ENCODE measurements around the gene TBC1D17. TPM values are rescaled to one million over a fixed set of nuclear protein-coding genes. Genes with fewer than 3 reads are reported as not detected.

TBC1D17 gene
- total and polyA plus RNA-seq, 2 of the 13 experiments (the other 11 are each of a cell fraction or from before 2014, with no cell fraction given) = 9.7 to 16.9 TPM

DNA sequence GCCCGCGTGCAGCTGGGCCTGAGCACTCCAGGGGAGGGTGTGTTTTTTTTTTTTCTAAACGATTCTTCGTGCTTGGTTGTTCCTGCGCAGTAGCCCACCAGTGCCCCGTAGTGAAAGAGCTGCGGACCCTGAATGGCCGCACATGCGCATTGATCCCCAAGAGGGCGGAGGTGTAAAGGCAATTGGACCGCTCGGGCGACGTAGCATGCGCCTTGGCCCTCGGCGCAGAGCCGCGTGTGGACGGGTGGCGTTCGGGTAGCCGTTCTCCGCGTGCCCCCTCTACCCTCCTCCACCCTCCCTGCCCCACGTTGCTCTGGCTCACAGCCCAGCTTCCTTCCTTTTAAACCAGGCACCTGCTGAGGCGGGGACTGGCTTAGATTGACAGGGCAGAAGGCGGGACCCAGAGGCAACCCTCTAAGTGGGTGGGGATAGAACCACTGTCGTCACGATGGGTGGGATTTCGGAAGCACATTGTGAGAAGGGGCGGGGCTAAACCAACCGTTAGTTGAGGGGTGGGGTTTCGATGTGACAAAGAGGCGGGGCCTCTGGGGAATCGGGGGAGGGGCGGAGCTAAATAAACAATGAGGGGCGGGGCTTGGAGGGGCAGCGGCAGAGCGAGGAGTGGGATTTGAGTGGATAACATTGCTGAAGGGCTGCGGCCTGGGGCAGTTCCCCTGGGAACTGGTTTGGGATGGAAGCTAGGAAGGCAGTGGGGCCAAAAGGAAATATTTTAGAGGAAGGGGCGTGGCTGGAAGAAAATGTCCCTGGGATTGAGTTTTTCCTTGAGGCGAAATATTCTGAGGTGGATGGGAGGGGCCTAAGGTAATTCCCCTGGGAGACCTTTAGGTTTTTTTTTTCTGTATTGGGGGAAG lies 52.3 kb downstream of the TBC1D17 start:
- ChIA-PET CTCF (ENCODE audit: low intra/inter-chr PET ratio, low total read pairs) (no interaction called here), POLR2A (interaction anchor here (0.7 to 3.5 kb wide), 17 partner anchors 9 to 253 kb away, joined by 3 to 22 read pairs (median 5); partner anchors contain the start of genes AKT1S1, AP2A1, PRMT1 and PTOV1)
- Histone ChIP-seq H3K27ac (ENCODE audit: extremely low read length, insufficient read depth, low read length) (peak overlapping the region; percentile 94), H3K4me1 (ENCODE audit: insufficient read depth, low read length) (peaks cover 27% of the 10 kb centered on the region), H2AFZ (ENCODE audit: low read length) (no peak overlapping the region), H3K27me3 (ENCODE audit: control insufficient read depth in 1 of 2, insufficient read depth in 2 of 2, low read length in 2 of 2) (no peaks in the 10 kb centered on the region; a peak in 1 of 5 replicates), H3K4me3 (replicated peaks in 1 of 3; ENCODE audit: insufficient read depth in 1 of 3, low read depth in 2 of 3, low read length in 3 of 3) (peak overlapping the region; percentile 71 to 95 (median 89)), H3K9ac (ENCODE audit: insufficient read depth, low read depth, low read length) (peak overlapping the region; percentile 95), H3K9me3 (ENCODE audit: low read length) (no peaks in the 10 kb centered on the region), H4K20me1 (ENCODE audit: insufficient read depth, low read length) (no peaks in the 10 kb centered on the region), H3K79me2 (ENCODE audit: insufficient read depth, low read length) (peaks cover 34% of the 10 kb centered on the region), H3K36me3 (replicated peaks in 1 of 2; ENCODE audit: control insufficient read depth in 1 of 2, insufficient read depth in 2 of 2, low read length in 2 of 2) (peaks cover 9 to 19% of the 10 kb centered on the region in 2 experiments; a peak in 4 of 5 replicates), H3K4me2 (ENCODE audit: low read depth, low read length) (peak overlapping the region; percentile 94)
- TSS peak; percentile 64 for BruUV-seq (replicated peaks)
- in situ Hi-C loops (cut with HindIII; ENCODE audit: extremely low pct_ligation_motif_present, low pct_unique_long_range_greater_than_20kb) (no loop called here), intact Hi-C loops (cut with micrococcal nuclease; ENCODE audit: unreplicated experiment) (no loop called here)
- 30% methylated on average over 18 of the region's 43 CpGs for WGBS (ENCODE audit: low lambda C conversion rate)
- peak; percentile 84 for ATAC-seq
- peak; percentile 88 for DNase-seq (ENCODE audit: low spot score)
- peak; percentile 82 for FAIRE-seq
- peak; percentile 87; the same call in 1 of the 2 replicates for TF ChIP-seq ZBTB4 (CRISPR knock-in tag; IDR thresholded peaks at IDR 0.05; ENCODE audit: borderline replicate concordance)
- TF ChIP-seq ZNF296 (CRISPR knock-in tag; conservative IDR thresholded peaks at IDR 0.05) = no peak
- TF ChIP-seq, protein P1, sequence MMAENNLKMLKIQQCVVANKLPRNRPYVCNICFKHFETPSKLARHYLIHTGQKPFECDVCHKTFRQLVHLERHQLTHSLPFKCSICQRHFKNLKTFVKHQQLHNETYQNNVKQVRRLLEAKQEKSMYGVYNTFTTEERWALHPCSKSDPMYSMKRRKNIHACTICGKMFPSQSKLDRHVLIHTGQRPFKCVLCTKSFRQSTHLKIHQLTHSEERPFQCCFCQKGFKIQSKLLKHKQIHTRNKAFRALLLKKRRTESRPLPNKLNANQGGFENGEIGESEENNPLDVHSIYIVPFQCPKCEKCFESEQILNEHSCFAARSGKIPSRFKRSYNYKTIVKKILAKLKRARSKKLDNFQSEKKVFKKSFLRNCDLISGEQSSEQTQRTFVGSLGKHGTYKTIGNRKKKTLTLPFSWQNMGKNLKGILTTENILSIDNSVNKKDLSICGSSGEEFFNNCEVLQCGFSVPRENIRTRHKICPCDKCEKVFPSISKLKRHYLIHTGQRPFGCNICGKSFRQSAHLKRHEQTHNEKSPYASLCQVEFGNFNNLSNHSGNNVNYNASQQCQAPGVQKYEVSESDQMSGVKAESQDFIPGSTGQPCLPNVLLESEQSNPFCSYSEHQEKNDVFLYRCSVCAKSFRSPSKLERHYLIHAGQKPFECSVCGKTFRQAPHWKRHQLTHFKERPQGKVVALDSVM (CRISPR knock-in tag; IDR thresholded peaks at IDR 0.05) = peak; percentile 23; the same call in 1 of the 2 replicates
- TF ChIP-seq ATF1 (CRISPR knock-in tag; IDR thresholded peaks at IDR 0.05) = no peak
- no peak for TF ChIP-seq NFIC (IDR thresholded peaks at IDR 0.05; ENCODE audit: low read length)
- TF ChIP-seq ARID5B (CRISPR knock-in tag; IDR thresholded peaks at IDR 0.05) = peak; percentile 17; the same call in 1 of the 2 replicates
- 0 out of 2 replicates have a peak, but pooled peaks have one; percentile 36 for TF ChIP-seq ZBTB25 (CRISPR knock-in tag; IDR thresholded peaks at IDR 0.05)
- TF ChIP-seq ZNF468 (CRISPR knock-in tag; IDR thresholded peaks at IDR 0.05) = peak; percentile 91; the same call in 1 of the 2 replicates
- TF ChIP-seq ZNF441 (CRISPR knock-in tag; IDR thresholded peaks at IDR 0.05; ENCODE audit: borderline replicate concordance) = peak; percentile 33; the same call in 1 of the 2 replicates
- TF ChIP-seq ISL2 (CRISPR knock-in tag; IDR thresholded peaks at IDR 0.05) = peak; percentile 26; the same call in 1 of the 2 replicates
